ENCODE measurements around the gene LST1.
A peak's percentile ranks its signal among the peaks of the same experiment; 100 is the strongest.

Gene LST1

GRCh38 chr6:31543639-31544038 lies 42.4 kb upstream of the LST1 start:
- ChIA-PET POLR2A (interaction anchor here (0.6 kb wide), 2 partner anchors 32 to 61 kb away, joined by 3 read pairs; partner anchors contain the start of gene TNF), CTCF (interaction anchor here (1.2 to 54.8 kb wide), 3 partner anchors 9 to 409 kb away, joined by 3 to 2725 read pairs (median 4); partner anchors contain the start of genes LST1, LTB, NCR3 and TNF)
- TF ChIP-seq, protein P1, sequence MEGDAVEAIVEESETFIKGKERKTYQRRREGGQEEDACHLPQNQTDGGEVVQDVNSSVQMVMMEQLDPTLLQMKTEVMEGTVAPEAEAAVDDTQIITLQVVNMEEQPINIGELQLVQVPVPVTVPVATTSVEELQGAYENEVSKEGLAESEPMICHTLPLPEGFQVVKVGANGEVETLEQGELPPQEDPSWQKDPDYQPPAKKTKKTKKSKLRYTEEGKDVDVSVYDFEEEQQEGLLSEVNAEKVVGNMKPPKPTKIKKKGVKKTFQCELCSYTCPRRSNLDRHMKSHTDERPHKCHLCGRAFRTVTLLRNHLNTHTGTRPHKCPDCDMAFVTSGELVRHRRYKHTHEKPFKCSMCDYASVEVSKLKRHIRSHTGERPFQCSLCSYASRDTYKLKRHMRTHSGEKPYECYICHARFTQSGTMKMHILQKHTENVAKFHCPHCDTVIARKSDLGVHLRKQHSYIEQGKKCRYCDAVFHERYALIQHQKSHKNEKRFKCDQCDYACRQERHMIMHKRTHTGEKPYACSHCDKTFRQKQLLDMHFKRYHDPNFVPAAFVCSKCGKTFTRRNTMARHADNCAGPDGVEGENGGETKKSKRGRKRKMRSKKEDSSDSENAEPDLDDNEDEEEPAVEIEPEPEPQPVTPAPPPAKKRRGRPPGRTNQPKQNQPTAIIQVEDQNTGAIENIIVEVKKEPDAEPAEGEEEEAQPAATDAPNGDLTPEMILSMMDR (IDR thresholded peaks at IDR 0.05; ENCODE audit: control extremely low read depth, extremely low read depth, low read depth, missing control alignments) = no peak
- no peak for DNase-seq (ENCODE audit: extremely low spot score)

GRCh38 chr6:31544676-31545075 lies 41.4 kb upstream of the LST1 start:
- CTCF ChIA-PET = interaction anchor here (2.0 to 54.8 kb wide), 3 partner anchors 47 to 193 kb away, joined by 7 to 2725 read pairs (median 14); partner anchors contain the start of genes LST1, LTB, NCR3 and TNF

DNA sequence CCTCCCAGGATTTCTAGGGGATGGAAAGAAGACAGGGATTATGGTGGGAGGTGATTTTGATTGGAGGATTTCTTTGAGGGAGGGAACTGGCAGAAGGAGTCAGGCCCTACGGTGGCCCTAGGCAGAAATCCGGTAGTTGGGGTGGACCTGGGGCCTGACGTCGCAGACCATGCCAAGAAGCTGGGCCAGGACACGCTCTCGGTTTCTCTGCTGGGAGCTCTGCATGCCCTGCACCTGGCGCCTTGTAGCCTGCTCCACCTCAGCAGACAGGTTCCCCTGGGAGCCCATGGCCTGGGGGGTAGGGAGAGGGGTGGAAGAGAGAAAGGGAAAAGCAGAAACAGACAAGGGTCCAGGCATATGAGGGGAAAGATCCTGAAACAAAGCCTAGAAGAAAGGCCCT lies 40.8 kb upstream of the LST1 start:
- TF ChIP-seq, protein P1 (IDR thresholded peaks at IDR 0.05; ENCODE audit: control extremely low read depth, extremely low read depth, low read depth, missing control alignments) = no peak
- CTCF ChIA-PET = interaction anchor here (1.3 to 54.8 kb wide), 4 partner anchors 47 to 406 kb away, joined by 3 to 2725 read pairs (median 10); partner anchors contain the start of genes LST1, LTB, NCR3 and TNF
- POLR2A ChIA-PET = interaction anchor here (7.3 kb wide), 1 partner anchor 32 kb away, joined by 86 read pairs; the partner anchor contains the start of gene TNF
- no peak for DNase-seq (ENCODE audit: extremely low spot score)

More at GRCh38 chr6:31544676-31545075, 41.4 kb upstream of the LST1 start:
- POLR2A ChIA-PET = interaction anchor here (0.6 to 7.3 kb wide), 2 partner anchors 33 to 99 kb away, joined by 3 to 86 read pairs; partner anchors contain the start of gene TNF
- no peak for DNase-seq (ENCODE audit: extremely low spot score)
- TF ChIP-seq, protein P1 (IDR thresholded peaks at IDR 0.05; ENCODE audit: control extremely low read depth, extremely low read depth, low read depth, missing control alignments) = no peak

DNA sequence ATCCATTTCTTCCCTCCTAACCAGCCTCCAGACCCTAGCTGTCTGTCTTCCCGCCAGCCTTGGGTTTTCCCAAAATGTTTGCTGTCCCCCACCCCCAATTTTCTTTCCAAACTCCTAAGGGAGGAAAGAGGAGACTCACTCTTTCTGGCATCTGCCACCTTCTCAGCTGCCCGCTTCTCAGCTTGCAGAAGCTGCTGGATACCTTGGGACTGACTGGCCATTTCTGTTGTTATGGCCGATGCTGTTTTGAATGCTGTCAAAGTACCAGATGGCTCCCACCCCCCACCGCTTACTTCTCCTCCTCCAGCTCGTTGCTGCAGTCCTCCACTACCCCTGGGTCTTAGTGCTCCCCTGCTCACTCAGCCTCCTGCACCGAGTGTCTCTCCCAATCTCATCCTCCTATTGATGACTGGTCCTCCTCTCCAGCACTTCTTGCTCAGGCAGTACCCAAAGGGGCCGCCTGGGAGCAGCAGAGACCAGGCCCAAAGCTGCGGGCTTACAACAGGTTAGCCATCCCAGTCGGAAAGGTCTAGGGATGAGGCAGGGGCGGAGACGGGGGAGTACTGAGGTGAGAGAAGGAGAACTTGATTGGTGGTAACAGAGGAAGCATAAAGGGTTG lies 39.6 kb upstream of the LST1 start, which contains the start of gene ATP6V1G2:
Gene ATP6V1G2, minus strand, starts transcription at position 270 of the 619 bp plus-strand sequence. Its CDS starts 49 bp downstream, at position 221.
- peak; percentile 68 for DNase-seq (ENCODE audit: extremely low spot score)
- TF ChIP-seq, protein P1 (IDR thresholded peaks at IDR 0.05; ENCODE audit: control extremely low read depth, extremely low read depth, low read depth, missing control alignments) = peak; percentile 96
- POLR2A ChIA-PET = interaction anchor here (1.0 to 7.3 kb wide), 4 partner anchors 31 to 316 kb away, joined by 3 to 86 read pairs (median 6); partner anchors contain the start of genes HSPA1B, NCR3, NEU1 and TNF
- CTCF ChIA-PET = interaction anchor here (0.8 to 54.8 kb wide), 20 partner anchors 11 to 405 kb away, joined by 3 to 2725 read pairs (median 4); partner anchors contain the start of genes AIF1, BAG6, GPANK1 and LST1

DNA sequence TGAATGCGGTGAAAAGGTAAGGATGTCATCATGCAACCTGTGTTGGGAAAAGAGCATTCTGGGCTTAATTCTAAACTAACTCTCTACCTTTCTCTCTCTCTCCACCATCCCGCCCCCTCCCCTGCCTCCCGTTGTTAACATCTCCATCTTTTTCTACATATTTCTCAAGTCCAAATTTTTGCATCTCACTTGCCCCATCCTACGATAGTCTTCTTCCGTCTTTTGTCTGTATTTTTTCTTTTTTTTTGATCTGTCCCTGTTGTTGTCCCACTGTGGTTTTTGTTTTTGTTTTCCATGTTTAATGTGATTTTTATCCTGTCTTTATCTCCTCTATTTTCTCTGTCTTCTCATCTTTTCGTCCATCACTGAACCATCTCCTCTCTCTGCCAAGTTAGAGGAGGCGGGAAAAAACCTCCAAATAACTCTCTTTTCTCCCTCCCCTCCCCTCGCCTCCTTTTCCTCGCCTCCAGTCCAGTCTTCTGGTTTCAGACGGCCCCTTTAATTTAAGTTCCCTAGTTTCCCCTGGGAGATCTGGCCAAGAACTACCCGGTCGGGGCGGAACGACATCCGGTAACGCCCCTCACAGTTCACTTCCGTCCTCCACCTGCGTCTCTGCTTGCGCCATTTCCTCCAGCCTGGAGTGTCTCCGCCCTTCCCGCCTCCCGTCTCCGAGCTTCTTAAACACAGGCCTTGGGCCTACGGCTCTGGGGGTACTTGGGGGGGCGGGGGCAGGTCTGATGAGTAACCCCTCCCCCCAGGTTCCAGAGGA lies 38.9 kb upstream of the LST1 start, which contains the start of gene NFKBIL1:
Gene NFKBIL1, plus strand, starts transcription at position 651 of the 769 bp plus-strand sequence. Its CDS starts 87 bp downstream, at position 738.
- ChIA-PET CTCF (interaction anchor here (0.6 to 54.8 kb wide), 17 partner anchors 11 to 223 kb away, joined by 3 to 2725 read pairs (median 5); partner anchors contain the start of genes AIF1, BAG6, GPANK1 and LST1), POLR2A (interaction anchor here (0.6 to 7.3 kb wide), 11 partner anchors 12 to 316 kb away, joined by 3 to 86 read pairs (median 5); partner anchors contain the start of genes CLIC1, HSPA1B, LST1 and NCR3)
- DNase-seq (ENCODE audit: extremely low spot score) = peak; percentile 89
- TF ChIP-seq, protein P1 (IDR thresholded peaks at IDR 0.05; ENCODE audit: control extremely low read depth, extremely low read depth, low read depth, missing control alignments) = no peak

Data from GM10248 (cell line).